Stimulated activated CD8-positive, alpha-beta memory T cell treated with anti-CD3 and anti-CD28 coated beads, Interleukin-4, amount 100 ng/mL, for 1 hour (primary cell): Measurements from ENCODE around the gene HS3ST4.
"Not testable (repeated sequence)": the region's sequence is repeated elsewhere in the genome, so short reads cannot be mapped to it uniquely, and the experiment has no call there.

Source experiments
- DNase-seq, 2 donors: peaks; one replicate each; pipeline ENCODE4 v3.0.0-alpha.2; 2020; ENCODE audit warnings: low read depth in 2 of 2, low spot score in 1 of 2

HS3ST4 gene

DNA sequence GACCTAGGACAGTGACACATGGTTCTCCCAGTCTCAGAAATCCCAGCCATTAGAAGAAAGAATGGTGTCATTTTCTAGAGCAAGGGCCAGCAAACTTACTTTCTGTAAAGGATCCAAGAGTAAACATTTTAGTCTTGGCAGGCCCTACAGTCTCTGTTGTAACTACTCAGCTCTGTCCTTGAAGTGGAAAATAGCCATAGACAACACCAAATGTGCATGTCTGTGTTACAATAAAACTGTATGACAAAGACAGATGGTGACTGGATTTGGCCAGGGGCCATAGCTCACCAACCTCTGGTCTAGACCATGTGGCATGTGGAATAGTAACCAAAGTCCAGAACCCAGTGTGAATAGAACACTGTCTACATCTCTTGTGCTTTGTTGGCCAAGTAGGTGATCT lies 286.5 kb downstream of the HS3ST4 start:
- DNase-seq: no peak

DNA sequence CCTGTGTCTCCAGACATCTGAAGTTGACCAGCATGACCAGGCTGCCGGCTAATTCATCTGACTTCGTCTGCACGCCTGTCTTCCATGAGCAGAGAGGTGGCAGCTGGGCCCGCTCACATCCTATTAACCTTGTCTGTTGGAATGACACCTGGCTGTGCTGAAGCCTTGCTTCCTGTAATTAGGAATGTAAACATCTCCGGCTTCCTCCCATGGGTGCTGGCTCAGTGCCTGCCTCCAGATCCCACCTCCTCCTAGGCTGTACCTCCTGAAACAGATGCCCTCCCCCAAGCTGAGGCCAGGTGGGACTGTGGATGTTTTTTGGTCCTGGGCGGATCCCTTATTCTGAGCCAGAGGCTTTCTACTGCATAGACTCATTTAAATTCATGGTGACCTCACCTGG lies 296.3 kb downstream of the HS3ST4 start:
- no peak for DNase-seq

DNA sequence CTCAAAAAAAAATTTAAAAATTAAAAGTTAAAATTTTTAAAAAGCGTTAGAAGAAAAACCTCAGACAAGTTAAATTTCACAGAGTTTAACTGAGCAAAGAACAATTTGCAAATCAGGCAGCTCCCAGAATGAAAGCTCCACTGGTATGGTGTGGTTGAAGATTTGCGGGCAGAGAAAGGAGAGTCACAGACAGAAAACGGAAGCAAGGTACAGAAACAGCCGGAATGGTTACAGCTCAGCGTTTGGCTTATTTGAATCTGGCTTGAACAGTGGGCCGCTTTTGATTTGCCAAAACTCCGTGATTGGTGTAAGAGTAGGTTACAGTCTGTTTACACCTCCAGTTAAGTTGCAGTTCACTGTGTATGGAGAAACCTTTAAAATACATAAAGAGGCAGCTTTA lies 297.1 kb downstream of the HS3ST4 start:
- DNase-seq: no peak

DNA sequence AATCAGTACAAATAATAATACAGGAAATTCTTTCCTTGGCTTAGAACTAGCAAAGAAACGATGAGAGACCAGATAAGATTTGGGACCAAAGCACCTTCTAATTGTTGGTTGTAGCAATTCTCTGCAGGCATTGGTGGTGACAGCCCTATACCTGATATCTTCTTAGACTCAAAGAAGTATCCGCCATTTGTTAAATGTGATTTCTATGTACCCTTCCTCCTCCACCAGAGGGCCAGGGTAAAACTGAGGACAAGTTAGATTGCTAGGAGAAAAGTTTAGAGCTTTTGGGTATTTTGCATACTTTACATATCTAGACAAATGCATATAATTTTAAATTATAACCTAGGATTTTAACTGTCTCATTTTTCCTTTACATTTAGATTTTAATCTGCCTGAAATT lies 304.3 kb downstream of the HS3ST4 start:
- no peak for DNase-seq

DNA sequence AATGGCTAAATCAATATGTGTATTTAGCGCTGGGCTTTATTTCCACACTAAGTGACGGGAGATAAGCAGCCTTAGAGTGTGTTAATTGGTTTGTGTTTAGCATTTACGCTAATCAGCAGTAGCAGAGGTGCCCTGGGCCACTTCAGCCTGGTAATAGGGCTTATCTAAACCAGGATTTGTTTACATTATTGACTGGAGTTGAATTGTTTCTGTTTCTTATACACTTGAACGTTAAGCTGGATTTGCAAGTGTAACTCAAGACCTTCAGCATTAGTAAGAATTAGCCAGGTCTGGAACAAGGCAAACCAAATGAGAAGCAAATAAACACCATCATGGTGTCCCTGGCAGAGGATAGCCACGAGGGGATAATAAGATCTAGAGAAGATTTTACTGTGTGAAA lies 313.6 kb downstream of the HS3ST4 start:
- no peak for DNase-seq

DNA sequence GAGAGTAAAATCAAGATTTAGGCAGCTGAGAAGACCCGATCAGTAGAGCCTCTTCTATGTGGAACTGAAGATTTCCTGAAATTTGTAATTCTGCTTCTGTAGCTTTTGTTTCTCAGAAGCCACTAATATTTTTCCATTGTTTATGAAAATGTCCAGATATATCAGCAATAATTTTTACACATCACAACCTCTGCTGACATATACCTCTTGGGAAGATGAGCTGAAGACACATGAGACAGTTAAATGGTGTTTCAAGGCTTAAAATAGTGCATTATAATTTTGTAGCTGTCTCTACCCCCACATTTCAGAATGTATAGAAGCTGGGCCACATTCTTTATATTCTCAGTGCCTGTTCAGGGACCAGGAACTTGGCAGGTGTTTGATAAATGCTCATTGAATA lies 320.6 kb downstream of the HS3ST4 start:
- no peak for DNase-seq

DNA sequence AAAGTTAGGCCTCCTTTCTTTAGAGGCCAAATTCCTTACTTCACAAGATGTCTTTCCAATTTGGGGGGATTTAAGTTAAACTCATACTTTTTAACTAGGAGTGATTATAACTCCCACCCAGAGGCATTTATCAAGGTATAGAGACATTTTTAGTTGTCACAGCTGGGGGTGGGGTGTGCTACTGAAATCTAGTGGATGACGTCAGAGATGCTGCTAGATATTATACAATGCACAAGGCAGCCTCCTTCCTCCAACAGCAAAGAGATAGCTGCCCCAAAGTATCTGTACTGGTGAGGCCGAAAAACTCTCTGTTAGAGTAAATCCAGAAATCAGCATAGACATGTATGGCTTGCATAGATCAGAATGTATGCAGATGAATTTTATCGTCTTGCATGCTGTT lies 324.0 kb downstream of the HS3ST4 start:
- DNase-seq: no peak

DNA sequence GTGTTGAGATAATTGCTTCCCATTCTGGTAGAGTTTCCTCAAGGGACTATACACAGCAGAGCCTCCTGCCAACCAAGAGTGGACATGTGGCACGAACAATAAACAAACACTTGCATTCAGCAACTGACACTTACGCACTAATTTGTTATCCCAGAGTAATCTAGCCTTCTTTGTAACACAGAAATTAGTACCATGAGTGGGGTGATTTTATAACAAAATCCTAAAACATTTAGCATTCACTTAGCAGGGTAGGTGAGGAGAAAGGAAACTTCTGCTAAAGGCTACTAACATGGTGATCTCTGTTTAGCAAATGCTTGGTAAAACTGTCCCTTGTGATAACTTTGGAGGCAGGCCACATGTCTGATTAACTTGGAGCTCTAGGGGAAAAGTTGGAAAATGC lies 325.2 kb downstream of the HS3ST4 start:
- DNase-seq: no peak

DNA sequence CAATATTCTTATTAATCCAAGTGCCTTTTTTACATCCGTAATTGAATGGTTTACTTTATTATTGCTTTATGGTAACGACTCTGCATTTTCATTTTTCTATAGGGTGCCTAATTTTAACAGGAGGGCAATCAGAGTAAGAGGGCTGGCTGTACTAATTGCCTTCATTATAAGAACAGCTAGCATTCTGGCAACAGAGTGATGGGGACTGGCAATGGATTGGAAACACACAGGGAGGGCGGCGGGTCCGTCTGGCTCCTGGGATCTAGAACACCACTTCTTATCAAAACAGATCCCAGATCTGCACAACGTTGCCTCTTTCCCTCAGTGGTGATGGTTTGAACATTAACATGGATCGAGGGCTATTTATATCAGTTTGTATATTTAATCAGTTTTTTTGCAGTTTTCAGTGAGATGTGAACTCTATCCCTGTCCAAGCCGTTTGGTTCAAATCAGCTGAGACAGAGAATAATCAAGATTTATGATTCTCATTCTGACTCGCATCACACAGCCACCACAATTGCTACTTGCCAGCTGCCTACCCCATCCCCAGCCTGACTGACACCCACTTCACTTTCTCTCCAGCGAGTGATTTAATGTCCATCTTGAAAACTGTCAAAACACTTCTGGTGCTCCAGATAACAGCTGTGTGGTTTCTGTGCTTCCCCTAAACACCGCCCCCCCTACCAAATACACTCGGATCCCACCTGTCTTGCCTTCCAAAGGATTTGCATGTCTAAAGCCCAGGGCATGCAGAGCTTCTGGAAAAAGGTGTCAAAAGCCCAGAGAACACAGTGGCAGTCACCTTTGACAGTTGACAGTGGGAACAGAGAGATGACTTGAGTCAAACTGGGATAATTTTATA lies 327.9 kb downstream of the HS3ST4 start:
- no peak for DNase-seq

DNA sequence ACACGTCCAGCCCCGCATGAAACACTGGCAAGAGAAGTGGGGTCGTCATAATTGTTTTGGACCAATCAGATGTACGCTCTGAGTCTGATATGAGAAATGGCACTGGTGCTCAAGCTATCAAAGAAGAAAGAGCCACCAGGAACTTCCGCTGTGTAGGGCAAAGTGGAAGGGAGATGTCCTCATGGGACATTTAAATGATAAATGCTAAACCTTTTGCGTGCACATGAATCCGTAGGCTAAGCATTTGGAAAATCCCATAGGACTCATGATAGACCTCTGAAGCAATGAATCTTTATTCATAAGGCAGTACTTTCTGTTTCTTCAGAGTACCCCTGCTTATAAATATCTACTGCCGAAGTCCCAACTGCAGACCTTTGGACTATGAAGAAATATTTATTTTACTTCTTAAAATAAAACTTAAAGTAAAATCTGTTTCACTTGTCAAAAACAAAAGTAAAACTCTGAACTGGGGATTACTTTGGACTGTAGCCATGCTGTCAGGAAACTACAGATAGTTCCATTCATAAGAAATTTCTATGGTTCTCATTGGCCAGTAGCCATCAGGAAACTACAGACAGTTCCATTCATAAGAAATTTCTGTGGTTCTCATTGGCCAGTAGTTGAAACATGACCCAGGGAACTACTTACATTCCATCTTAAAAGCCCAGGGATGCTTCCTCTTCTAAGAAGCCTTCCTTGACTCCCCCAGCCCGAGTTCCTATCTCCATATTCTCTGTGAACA lies 335.1 kb downstream of the HS3ST4 start:
- no peak for DNase-seq

DNA sequence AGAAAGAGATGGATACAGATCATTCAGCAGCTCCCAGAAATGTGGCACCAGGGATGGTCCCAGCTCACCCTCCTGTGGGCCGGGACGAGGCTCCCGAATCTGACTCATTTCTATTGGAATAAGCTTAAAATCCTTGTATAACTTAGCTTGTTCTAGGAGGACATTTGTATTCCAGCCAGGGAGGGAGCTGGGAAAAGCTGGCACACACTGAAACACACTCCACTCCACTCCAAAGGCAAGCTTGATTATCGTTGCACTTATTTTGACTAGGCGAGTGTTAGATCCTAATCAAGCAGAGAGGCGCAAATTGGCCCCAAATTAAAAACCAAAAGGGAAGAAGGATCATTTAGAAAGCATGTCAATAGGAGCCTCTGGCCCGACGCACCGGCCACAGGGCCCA lies 339.5 kb downstream of the HS3ST4 start:
- DNase-seq: no peak

DNA sequence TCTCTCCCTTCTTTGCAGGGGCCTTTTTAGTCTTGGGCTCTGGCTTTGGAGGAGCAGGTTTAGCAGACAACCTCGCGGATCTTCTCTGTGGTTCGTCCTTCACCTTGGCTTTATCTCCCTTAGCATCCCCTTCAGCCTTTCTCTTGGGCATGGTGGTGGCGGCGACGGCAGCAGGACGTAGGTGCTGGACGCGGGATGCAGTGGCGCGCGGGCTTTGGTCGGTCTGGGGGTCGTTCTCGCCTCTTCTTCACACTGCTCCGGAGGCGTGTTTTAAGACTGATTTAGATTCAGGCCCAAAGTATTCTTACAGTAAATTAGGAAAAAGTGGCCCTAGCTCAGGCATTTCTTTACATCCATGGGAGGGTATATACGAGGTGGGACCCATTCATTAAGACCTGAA lies 340.9 kb downstream of the HS3ST4 start:
- not testable (repeated sequence) for DNase-seq

DNA sequence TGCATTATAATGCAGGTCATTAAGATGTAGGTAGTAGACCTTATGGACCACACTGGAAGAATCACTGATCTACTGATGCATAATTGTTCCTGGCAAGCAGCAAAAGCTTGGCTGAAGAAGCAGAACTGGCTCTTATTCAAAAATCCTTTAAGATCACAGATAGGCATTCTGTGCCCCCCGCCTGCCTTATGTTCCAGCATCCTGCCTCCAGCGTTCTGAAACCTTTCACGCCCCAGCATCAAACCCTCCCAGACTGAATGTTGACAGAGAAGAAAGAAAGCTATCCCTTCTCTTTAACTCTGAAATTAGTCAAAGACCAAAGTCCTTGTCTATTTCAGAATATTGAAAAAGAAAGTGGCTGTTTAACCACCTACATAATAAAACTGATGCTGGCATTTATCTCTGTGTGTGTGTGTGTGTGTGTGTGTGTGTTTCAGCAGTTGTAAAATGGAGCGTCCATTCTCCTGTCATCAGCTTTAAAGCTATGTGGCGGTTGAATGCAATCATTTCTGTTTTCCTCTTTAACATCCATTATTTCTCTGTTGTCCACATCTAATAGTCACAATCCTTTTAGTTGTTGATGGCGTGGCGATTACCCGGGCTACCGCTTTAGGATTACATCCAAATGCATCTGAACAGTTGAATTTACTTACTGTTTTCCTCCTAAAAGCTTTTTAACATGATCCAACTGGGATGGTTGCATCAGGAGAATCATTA lies 350.4 kb downstream of the HS3ST4 start:
- DNase-seq: no peak

DNA sequence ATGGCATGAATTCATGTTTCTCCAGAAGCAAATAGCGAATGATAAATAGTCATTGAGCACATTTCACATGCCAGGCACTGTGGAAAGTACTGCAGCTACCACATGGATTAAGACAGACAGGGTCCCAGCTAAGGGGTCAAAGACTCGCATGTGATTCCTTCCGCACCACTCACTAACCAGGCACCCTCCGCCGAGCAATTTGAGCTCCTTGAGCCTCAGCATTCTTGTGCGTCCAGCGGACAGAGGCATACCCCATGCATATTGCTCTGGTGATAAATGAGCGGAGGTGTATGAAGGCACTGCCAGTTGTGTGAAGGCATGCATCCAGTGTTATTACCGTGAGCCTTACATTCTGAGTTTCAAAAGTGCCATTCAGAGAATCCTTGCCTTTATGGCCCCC lies 358.7 kb downstream of the HS3ST4 start:
- DNase-seq: no peak

DNA sequence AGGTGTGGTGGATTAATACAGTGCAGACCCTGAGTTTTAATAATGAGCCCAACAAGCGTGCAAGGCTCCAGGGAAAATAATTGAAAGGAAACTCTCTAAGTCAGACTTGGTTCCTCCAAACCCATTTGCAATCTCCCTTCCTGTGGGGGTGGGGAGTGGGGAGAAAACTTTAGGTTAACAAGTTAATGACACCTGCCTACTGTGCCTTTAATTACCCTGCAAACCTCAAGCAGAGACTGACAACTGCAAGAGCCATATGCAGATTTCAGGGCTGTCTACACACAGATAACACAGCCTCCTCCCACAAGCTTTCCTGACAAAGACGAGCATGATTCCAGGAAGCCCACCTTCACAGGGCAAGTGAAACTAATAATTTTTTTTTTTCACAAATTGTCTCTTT lies 359.3 kb downstream of the HS3ST4 start:
- DNase-seq: no peak

DNA sequence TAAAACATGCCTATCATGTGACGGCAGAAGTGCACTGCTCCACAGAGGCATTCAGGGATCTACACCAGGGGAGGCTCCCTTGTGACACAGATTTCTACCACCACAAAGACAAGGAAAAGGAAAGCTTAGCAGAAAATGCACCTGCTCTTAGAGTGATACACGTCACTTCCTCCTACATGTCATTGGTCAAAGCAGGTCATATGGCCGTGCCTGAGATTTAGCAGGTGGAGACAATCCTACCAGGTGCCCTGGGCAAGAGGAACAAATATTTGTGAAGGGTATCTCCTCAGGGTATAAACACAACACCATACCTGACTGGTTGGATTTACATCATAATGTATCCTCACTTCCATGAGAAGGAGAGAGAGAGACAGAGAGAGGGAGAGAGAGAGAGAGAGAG lies 362.1 kb downstream of the HS3ST4 start:
- DNase-seq: no peak

DNA sequence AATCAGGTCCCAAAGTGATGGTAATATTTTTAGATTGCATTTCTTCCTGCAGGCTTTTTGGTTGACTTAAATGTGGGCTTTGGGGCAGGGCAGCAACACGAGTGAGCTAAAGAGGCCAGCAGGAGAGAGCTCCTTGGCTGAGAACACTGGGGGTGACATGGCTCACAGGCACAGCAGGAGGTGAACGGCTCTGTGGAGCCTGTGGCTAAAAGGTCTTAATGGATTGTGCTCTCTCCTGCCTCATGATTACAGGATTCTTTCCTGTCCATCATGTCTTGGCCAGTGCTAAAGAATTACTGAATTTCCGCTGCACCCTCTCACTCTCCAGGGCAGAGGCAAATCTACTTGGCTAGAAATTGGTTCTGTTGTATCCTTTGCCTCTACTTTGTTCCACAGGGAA lies 366.6 kb downstream of the HS3ST4 start:
- DNase-seq: no peak

DNA sequence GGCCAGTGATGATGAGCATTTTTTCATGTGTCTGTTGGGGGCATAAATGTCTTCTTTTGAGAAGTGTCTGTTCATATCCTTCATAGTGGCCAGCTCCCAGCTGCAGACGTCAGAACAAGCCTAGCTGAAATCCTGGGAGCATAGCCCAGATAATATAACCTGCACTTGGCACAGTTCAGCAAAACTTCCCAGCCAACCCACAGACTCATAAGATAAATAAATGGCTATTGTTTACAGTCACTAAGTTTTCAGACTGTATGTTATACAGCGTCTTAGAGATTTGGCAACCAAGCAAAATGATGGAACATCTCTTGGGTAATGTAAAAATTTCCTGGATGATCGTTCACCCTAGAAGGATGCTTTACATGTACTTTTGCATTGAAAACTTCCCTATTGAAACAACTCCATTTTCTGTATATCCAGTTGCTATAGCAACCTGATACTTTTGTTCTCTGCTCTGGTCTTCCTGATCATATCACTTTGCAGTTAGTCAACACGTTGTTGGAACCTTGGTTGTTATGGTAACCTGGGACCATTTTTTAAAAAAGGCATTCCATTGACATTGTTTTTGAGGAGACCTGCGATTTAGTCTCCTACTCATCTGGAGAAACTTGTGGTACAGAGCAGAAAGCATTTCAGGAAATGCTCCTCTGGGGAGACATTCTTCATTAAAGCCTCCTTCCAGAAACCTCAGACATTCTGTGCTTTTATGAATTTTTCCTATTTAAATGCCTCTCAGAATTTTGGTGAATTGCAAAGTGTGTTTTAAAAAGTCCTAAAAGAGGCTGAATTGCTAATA lies 378.7 kb downstream of the HS3ST4 start:
- no peak for DNase-seq

DNA sequence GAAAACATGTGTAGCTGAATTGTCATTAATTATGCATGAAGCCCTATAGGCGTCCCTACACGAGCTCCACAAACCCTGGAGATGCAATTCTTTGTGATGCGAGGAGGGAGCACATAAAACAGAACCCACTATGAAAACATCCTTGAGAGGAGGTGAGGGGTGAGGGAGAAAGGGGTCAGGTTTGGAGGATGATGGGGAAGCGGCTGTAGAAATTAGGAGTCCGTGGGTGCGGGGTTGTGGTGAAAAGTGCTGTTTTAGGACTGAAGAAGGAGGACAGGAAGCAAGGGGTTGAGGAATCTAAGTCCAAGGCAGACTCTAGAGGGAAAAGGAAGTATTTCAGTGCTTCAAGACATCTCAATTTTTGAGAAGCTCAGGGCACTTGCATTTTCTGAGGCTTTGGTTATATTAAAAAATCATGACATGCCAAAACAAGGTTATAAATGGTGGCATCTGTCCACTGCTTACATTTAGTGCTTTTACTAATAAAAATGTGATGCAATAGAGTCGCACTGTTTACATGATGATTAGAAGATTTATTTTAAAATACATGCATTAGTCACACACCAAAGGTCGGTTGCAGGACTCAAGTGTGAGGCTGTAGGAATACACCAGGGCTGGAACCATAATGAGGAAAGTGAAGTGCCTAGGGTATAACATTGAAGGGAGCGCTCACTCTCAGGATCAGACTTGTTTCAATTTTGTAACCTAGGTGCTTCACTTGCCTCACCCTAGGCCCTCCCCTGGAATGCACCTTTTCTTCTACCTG lies 379.5 kb downstream of the HS3ST4 start:
- DNase-seq: no peak

DNA sequence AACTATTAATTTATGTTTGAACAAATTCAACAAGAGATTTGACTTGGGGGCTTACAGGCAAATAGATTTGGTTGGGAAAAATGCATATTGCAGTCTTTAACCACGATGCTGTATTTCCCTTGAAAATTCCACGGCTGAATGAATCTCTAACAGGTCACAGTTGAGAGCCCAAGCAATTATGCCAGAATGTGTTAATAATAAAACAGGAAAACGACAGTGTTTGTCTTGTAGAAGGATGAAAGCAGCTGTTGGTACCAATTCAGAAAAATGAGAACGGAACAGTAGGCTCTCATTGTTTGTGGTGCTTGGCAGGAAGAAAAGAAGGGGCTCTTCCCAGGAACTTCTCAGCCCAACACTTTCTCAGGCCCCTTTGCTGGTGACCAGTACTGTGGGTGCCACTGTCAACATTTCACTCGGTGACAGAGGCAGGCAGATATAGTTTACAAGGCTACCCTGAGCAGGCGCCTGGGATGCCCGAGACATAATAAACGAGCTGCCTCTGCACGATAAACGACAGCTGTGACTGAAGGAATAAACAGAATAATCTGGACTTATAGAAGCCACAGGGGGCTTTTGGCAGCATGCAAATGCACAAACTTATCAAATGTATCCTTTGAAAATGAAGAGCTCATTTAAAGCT lies 387.1 kb downstream of the HS3ST4 start:
- no peak for DNase-seq
